Astrocyte (in vitro differentiated cells and primary cell): ENCODE data around the gene RAB38. TPM values are rescaled to one million over a fixed set of nuclear protein-coding genes. Genes with fewer than 3 reads are reported as not detected.

ENCODE experiments used
- DNase-seq: peaks from one replicate; pipeline ENCODE4 v3.0.0-alpha.2; 2010; ENCODE audit warnings: low read depth
- FAIRE-seq: peaks from 2 replicates; lab custom pipeline; 2011; peaks lifted over from hg19 to GRCh38; lab: Jason Lieb, UNC
- H2AFZ ChIP-seq: 2 replicates; pipeline ENCODE4 v1.6.0; 2012; ENCODE audit warnings: low read depth, low read length, inconsistent platforms
- H3K27ac ChIP-seq: 2 replicates; pipeline ENCODE4 v1.5.1; 2011; ENCODE audit warnings: low read depth, low read length, inconsistent platforms
- H3K27me3 ChIP-seq: 2 replicates; pipeline ENCODE4 v1.6.0; 2011; ENCODE audit warnings: low read length, inconsistent platforms; ENCODE audit not compliant: insufficient read depth
- H3K36me3 ChIP-seq: 2 replicates; pipeline ENCODE4 v1.5.1; 2011; ENCODE audit warnings: low read length, inconsistent platforms; ENCODE audit not compliant: insufficient read depth
- H3K4me1 ChIP-seq: 2 replicates; pipeline ENCODE4 v1.5.1; 2011; ENCODE audit warnings: low read length, inconsistent platforms; ENCODE audit not compliant: insufficient read depth
- H3K4me2 ChIP-seq: 2 replicates; pipeline ENCODE4 v1.6.0; 2012; ENCODE audit warnings: low read length, inconsistent platforms
- H3K4me3 ChIP-seq: 2 replicates; pipeline ENCODE4 v1.5.1; 2011; ENCODE audit warnings: low read depth, mild to moderate bottlenecking, low read length, inconsistent platforms; ENCODE audit not compliant: insufficient read depth
- H3K79me2 ChIP-seq: 2 replicates; pipeline ENCODE4 v1.6.0; 2012; ENCODE audit warnings: mild to moderate bottlenecking, low read length, inconsistent platforms; ENCODE audit not compliant: insufficient read depth
- H3K9ac ChIP-seq: 2 replicates; pipeline ENCODE4 v1.6.0; 2012; ENCODE audit warnings: mild to moderate bottlenecking, low read length, inconsistent platforms
- H3K9me3 ChIP-seq: 2 replicates; pipeline ENCODE4 v1.5.1; 2012; ENCODE audit warnings: low read depth, mild to moderate bottlenecking, low read length, inconsistent platforms; ENCODE audit not compliant: insufficient read depth
- H4K20me1 ChIP-seq: 2 replicates; pipeline ENCODE4 v1.6.0; 2012; ENCODE audit warnings: low read length, inconsistent platforms; ENCODE audit not compliant: insufficient read depth
- H3K27ac Mint-ChIP-seq: one replicate; pipeline ENCODE4 v1.8.0; 2021; ENCODE audit warnings: mild to moderate bottlenecking, mixed read lengths; ENCODE audit not compliant: unreplicated experiment
- H3K27me3 Mint-ChIP-seq: one replicate; pipeline ENCODE4 v1.8.0; 2021; ENCODE audit warnings: low read depth, mixed read lengths; ENCODE audit not compliant: unreplicated experiment
- H3K36me3 Mint-ChIP-seq: one replicate; pipeline ENCODE4 v1.8.0; 2021; ENCODE audit warnings: low read depth, mixed read lengths; ENCODE audit not compliant: unreplicated experiment
- H3K4me1 Mint-ChIP-seq: one replicate; pipeline ENCODE4 v1.8.0; 2021; ENCODE audit warnings: low read depth, mixed read lengths; ENCODE audit not compliant: unreplicated experiment
- H3K4me3 Mint-ChIP-seq: one replicate; pipeline ENCODE4 v1.8.0; 2021; ENCODE audit warnings: mild to moderate bottlenecking, moderate library complexity, mixed read lengths; ENCODE audit not compliant: unreplicated experiment
- H3K9me3 Mint-ChIP-seq: one replicate; pipeline ENCODE4 v1.8.0; 2021; ENCODE audit warnings: mild to moderate bottlenecking, mixed read lengths; ENCODE audit not compliant: unreplicated experiment
- CTCF ChIP-seq: IDR thresholded peaks from 2 replicates; pipeline ENCODE4 v1.5.1; 2011; ENCODE audit warnings: low read depth, mild to moderate bottlenecking, inconsistent platforms, low read length, moderate library complexity; ENCODE audit not compliant: insufficient read depth
- EZH2 ChIP-seq: IDR thresholded peaks from 2 replicates; pipeline ENCODE4 v1.6.1; 2012; ENCODE audit warnings: mild to moderate bottlenecking, low read length, inconsistent platforms; ENCODE audit not compliant: insufficient read depth
- total RNA-seq: library from RNA; stranded (reverse); gene quantifications from 2 replicates; pipeline ENCODE4 v1.2.1, GENCODE V29; 2021

The RAB38 gene
- total RNA-seq, 1 donor from 2014 or later: 3.2 TPM

GRCh38 chr11:88208745-88209144, 33.5 kb upstream of the RAB38 start:
- H3K9ac ChIP-seq: no peak overlapping the region
- H3K27me3 ChIP-seq: no peaks in the 10 kb centered on the region
- no peaks in the 10 kb centered on the region for H3K9me3 ChIP-seq
- no peaks in the 10 kb centered on the region for H3K36me3 ChIP-seq
- no peaks in the 10 kb centered on the region for H4K20me1 ChIP-seq
- Mint-ChIP-seq H3K4me1 (peaks cover 9% of the 10 kb centered on the region), H3K36me3 (no peaks in the 10 kb centered on the region), H3K27ac (no peak overlapping the region), H3K9me3 (no peaks in the 10 kb centered on the region), H3K4me3 (no peak overlapping the region), H3K27me3 (no peaks in the 10 kb centered on the region)
- TF ChIP-seq EZH2: no peak
- no peak for TF ChIP-seq CTCF
- no peak overlapping the region for H3K4me2 ChIP-seq
- no peaks in the 10 kb centered on the region for H3K79me2 ChIP-seq
- H2AFZ ChIP-seq: no peak overlapping the region
- H3K4me3 ChIP-seq: no peak overlapping the region
- FAIRE-seq (no peak), DNase-seq (no peak)
- H3K27ac ChIP-seq: no peak overlapping the region
- H3K4me1 ChIP-seq: no peaks in the 10 kb centered on the region

GRCh38 chr11:88206751-88207150, 31.5 kb upstream of the RAB38 start:
- no peak overlapping the region for H3K27ac ChIP-seq
- no peaks in the 10 kb centered on the region for H3K9me3 ChIP-seq
- H3K36me3 ChIP-seq: no peaks in the 10 kb centered on the region
- H4K20me1 ChIP-seq: no peaks in the 10 kb centered on the region
- Mint-ChIP-seq H3K4me1 (peaks cover 9% of the 10 kb centered on the region), H3K9me3 (no peaks in the 10 kb centered on the region), H3K36me3 (no peaks in the 10 kb centered on the region), H3K27me3 (no peaks in the 10 kb centered on the region), H3K27ac (no peak overlapping the region), H3K4me3 (no peak overlapping the region)
- no peak overlapping the region for H3K9ac ChIP-seq
- FAIRE-seq (no peak), DNase-seq (peak; percentile 5)
- H3K4me3 ChIP-seq: no peak overlapping the region
- no peak overlapping the region for H3K4me2 ChIP-seq
- H3K4me1 ChIP-seq: no peaks in the 10 kb centered on the region
- no peak overlapping the region for H2AFZ ChIP-seq
- no peaks in the 10 kb centered on the region for H3K79me2 ChIP-seq
- no peak for TF ChIP-seq CTCF
- no peak for TF ChIP-seq EZH2
- no peaks in the 10 kb centered on the region for H3K27me3 ChIP-seq

GRCh38 chr11:88204353-88204752, 29.1 kb upstream of the RAB38 start:
- Mint-ChIP-seq H3K9me3 (no peaks in the 10 kb centered on the region), H3K27ac (no peak overlapping the region), H3K36me3 (no peaks in the 10 kb centered on the region), H3K4me1 (peaks cover 9% of the 10 kb centered on the region), H3K27me3 (no peaks in the 10 kb centered on the region), H3K4me3 (no peak overlapping the region)
- no peaks in the 10 kb centered on the region for H3K79me2 ChIP-seq
- no peaks in the 10 kb centered on the region for H4K20me1 ChIP-seq
- TF ChIP-seq EZH2: no peak
- no peak for TF ChIP-seq CTCF
- H3K27ac ChIP-seq: no peak overlapping the region
- H2AFZ ChIP-seq: no peak overlapping the region
- FAIRE-seq (no peak), DNase-seq (no peak)
- H3K9me3 ChIP-seq: no peaks in the 10 kb centered on the region
- no peak overlapping the region for H3K4me2 ChIP-seq
- no peak overlapping the region for H3K4me3 ChIP-seq
- no peaks in the 10 kb centered on the region for H3K27me3 ChIP-seq
- no peak overlapping the region for H3K9ac ChIP-seq
- H3K4me1 ChIP-seq: no peaks in the 10 kb centered on the region
- no peaks in the 10 kb centered on the region for H3K36me3 ChIP-seq
